Mesenchymal stem cell (in vitro differentiated cells and primary cell): ENCODE data around the gene PXMP4.

Source experiments
- DNase-seq: peaks from one replicate; pipeline ENCODE4 v3.0.0-alpha.2; 2013
- H2AFZ ChIP-seq: one replicate; pipeline ENCODE4 v1.6.1; 2013; ENCODE audit warnings: low read depth, mild to moderate bottlenecking, control low read depth, inconsistent platforms, low read length, moderate library complexity
- H2AK5ac ChIP-seq: 2 replicates; pipeline ENCODE4 v1.6.1; 2013; ENCODE audit warnings: low read length, moderate library complexity, mild to moderate bottlenecking, inconsistent platforms; ENCODE audit not compliant: severe bottlenecking
- H2BK120ac ChIP-seq: one replicate; pipeline ENCODE4 v1.6.1; 2013; ENCODE audit warnings: low read depth, mild to moderate bottlenecking, inconsistent platforms, low read length, moderate library complexity
- H2BK12ac ChIP-seq, 2 experiments: one replicate each; pipeline ENCODE4 v1.6.1; 2013; ENCODE audit warnings: inconsistent platforms in 2 of 2, low read length in 2 of 2, mild to moderate bottlenecking in 2 of 2, moderate library complexity in 2 of 2, control low read depth in 1 of 2
- H2BK15ac ChIP-seq: one replicate; pipeline ENCODE4 v1.6.1; 2013; ENCODE audit warnings: mild to moderate bottlenecking, low read depth, inconsistent platforms; ENCODE audit not compliant: poor library complexity, severe bottlenecking
- H2BK5ac ChIP-seq: 2 replicates; pipeline ENCODE4 v1.6.1; 2013; ENCODE audit warnings: low read depth, mild to moderate bottlenecking, low read length, control low read depth, inconsistent platforms; ENCODE audit not compliant: poor library complexity, severe bottlenecking
- H3K14ac ChIP-seq, 2 experiments: one replicate each; pipeline ENCODE4 v1.6.1; 2013; ENCODE audit warnings: inconsistent platforms in 2 of 2, low read length in 2 of 2, control low read depth in 1 of 2, mild to moderate bottlenecking in 1 of 2, moderate library complexity in 1 of 2
- H3K18ac ChIP-seq, 2 experiments: one replicate each; pipeline ENCODE4 v1.6.1; 2013; ENCODE audit warnings: inconsistent platforms in 2 of 2, low read length in 2 of 2, control low read depth in 1 of 2, low read depth in 1 of 2, mild to moderate bottlenecking in 1 of 2
- H3K23ac ChIP-seq, 2 experiments: one replicate each; pipeline ENCODE4 v1.6.1; 2013; ENCODE audit warnings: inconsistent platforms in 2 of 2, low read length in 2 of 2, mild to moderate bottlenecking in 2 of 2, moderate library complexity in 2 of 2, control low read depth in 1 of 2
- H3K27ac ChIP-seq: 2 replicates; pipeline ENCODE4 v1.5.1; 2013; ENCODE audit warnings: mild to moderate bottlenecking, moderate library complexity, low read length, control low read depth, inconsistent platforms; ENCODE audit not compliant: poor library complexity, severe bottlenecking
- H3K27me3 ChIP-seq, 2 experiments: 2 replicates each; pipeline versions ENCODE4 v1.6.1 to v1.7.0; 2013; ENCODE audit warnings: low read length in 2 of 2, mild to moderate bottlenecking in 2 of 2, moderate library complexity in 2 of 2, control low read depth in 1 of 2, inconsistent platforms in 1 of 2; ENCODE audit not compliant: control insufficient read depth in 1 of 2, insufficient read depth in 1 of 2
- H3K36me3 ChIP-seq, 2 experiments: 2 replicates each; pipeline versions ENCODE4 v1.6.1 to v1.7.0; 2013; ENCODE audit warnings: low read length in 2 of 2, control low read depth in 1 of 2, inconsistent platforms in 1 of 2, low read depth in 1 of 2, mild to moderate bottlenecking in 1 of 2; ENCODE audit not compliant: insufficient read depth in 2 of 2, control insufficient read depth in 1 of 2
- H3K4ac ChIP-seq, 2 experiments: one replicate each; pipeline ENCODE4 v1.6.1; 2013; ENCODE audit warnings: inconsistent platforms in 2 of 2, low read length in 2 of 2, mild to moderate bottlenecking in 2 of 2, moderate library complexity in 2 of 2, control low read depth in 1 of 2, low read depth in 1 of 2
- H3K4me1 ChIP-seq: 2 replicates; pipeline ENCODE4 v1.6.1; 2013; ENCODE audit warnings: low read depth, low read length, control low read depth; ENCODE audit not compliant: control insufficient read depth, insufficient read depth
- H3K4me2 ChIP-seq: 2 replicates; pipeline ENCODE4 v1.6.1; 2013; ENCODE audit warnings: low read length, mild to moderate bottlenecking, inconsistent platforms; ENCODE audit not compliant: poor library complexity, severe bottlenecking
- H3K4me3 ChIP-seq, 2 experiments: 2 replicates each; pipeline versions ENCODE4 v1.5.1 to v1.7.0; 2013; ENCODE audit warnings: low read length in 2 of 2, mild to moderate bottlenecking in 2 of 2, control low read depth in 1 of 2, low read depth in 1 of 2; ENCODE audit not compliant: insufficient read depth in 1 of 2
- H3K79me1 ChIP-seq: replicated peaks from 2 replicates; pipeline ENCODE4 v1.6.1; 2013; ENCODE audit warnings: mild to moderate bottlenecking, control low read depth, low read length, inconsistent platforms; ENCODE audit not compliant: poor library complexity, severe bottlenecking
- H3K9ac ChIP-seq: 2 replicates; pipeline ENCODE4 v1.7.0; 2013; ENCODE audit warnings: mild to moderate bottlenecking, low read length, moderate library complexity
- H3K9me3 ChIP-seq: 2 replicates; pipeline ENCODE4 v1.7.0; 2013; ENCODE audit warnings: mild to moderate bottlenecking, low read length; ENCODE audit not compliant: control insufficient read depth
- H4K8ac ChIP-seq: one replicate; pipeline ENCODE4 v1.6.1; 2013; ENCODE audit warnings: inconsistent platforms, mild to moderate bottlenecking, low read length, moderate library complexity
- H4K91ac ChIP-seq: one replicate; pipeline ENCODE4 v1.6.1; 2013; ENCODE audit warnings: mild to moderate bottlenecking, low read length, inconsistent platforms
- WGBS: methylation state at CpG from one replicate; pipeline ENCODE4 v1.1.7; 2013; ENCODE audit warnings: mixed read lengths; 5-methylcytosine and 5-hydroxymethylcytosine counted together

The PXMP4 gene

DNA sequence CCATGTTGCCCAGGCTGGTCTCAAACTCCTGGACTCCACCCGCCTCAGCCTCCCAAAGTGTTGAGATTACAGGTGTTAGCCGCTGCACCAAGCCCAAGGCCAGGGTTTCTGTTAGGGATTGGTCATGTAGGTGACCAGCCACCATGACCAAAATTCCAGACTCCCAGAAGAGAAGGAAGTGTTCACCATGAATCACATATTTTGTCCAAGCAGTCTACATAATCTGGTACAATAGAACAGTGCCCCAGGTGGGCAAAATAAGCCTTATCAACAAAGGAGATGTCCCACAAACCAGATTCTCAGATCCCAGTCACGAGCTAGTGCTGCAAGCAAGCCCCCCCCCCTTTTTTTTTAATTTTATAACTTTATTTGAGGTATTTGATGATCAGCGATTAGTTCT lies 31.7 kb upstream of the PXMP4 start:
- Histone ChIP-seq H3K27me3 (no peaks in the 10 kb centered on the region), H3K4me2 (no peak overlapping the region), H3K14ac (no peak overlapping the region), H3K36me3 (peaks cover 22 to 47% of the 10 kb centered on the region in 2 experiments), H2BK5ac (no peak overlapping the region), H3K4me3 (no peak overlapping the region), H2AK5ac (no peak overlapping the region), H4K8ac (no peak overlapping the region), H3K9ac (no peak overlapping the region), H2BK12ac (no peak overlapping the region), H3K18ac (no peak overlapping the region), H3K9me3 (no peaks in the 10 kb centered on the region), H2BK15ac (no peak overlapping the region), H3K79me1 (peaks cover under 1% of the 10 kb centered on the region), H2AFZ (no peak overlapping the region), H3K23ac (no peak overlapping the region), H4K91ac (no peak overlapping the region), H3K4me1 (peaks cover 2% of the 10 kb centered on the region), H3K4ac (no peak overlapping the region), H2BK120ac (no peak overlapping the region), H3K27ac (no peak overlapping the region)
- DNase-seq: no peak
- WGBS: 100% methylated on average over 2 of the region's 4 CpGs

DNA sequence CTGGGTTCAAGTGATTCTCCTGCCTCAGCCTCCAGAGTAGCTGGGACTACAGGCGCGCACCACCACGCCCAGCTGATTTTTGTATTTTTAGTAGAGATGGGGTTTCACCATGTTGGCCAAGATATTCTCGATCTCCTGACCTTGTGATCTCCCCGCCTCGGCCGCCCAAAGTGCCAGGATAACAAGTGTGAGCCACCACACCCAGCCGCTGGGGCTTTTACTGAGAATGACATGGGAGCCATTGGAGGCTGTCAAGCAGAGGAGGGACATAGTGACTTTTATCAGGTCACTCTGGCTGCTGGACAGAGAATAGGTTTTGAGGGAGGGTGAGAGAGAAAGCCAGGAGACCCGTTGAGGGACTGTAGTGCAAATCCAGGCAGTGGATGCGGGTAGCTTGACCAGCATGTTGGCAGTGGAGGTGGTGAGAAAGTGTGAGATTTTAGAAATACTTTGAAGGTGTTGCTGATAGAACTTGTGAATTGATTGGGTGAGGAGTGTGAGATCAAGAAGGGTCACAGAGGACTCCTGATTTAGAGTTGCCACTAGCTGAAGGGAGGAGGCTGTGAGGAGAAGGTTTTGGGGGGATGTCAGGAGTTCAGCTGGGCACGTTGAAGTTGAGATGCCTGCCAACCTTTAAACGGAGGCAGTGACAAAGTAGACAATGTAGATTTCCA lies 26.4 kb upstream of the PXMP4 start:
- no peak overlapping the region for H2BK120ac ChIP-seq
- no peak for DNase-seq
- H2BK12ac ChIP-seq: no peak overlapping the region
- no peak overlapping the region for H2AFZ ChIP-seq
- no peak overlapping the region for H2BK15ac ChIP-seq
- no peak overlapping the region for H2AK5ac ChIP-seq
- peak overlapping the region; percentile 39 for H4K91ac ChIP-seq
- H3K4me3 ChIP-seq: no peak overlapping the region
- no peak overlapping the region for H3K18ac ChIP-seq
- peak overlapping the region; percentile 22 for H3K4me2 ChIP-seq
- H3K36me3 ChIP-seq: peaks cover 13 to 26% of the 10 kb centered on the region in 2 experiments
- peaks cover 12% of the 10 kb centered on the region for H3K4me1 ChIP-seq
- no peak overlapping the region for H3K27ac ChIP-seq
- H3K27me3 ChIP-seq: no peaks in the 10 kb centered on the region
- no peaks in the 10 kb centered on the region for H3K9me3 ChIP-seq
- no peak overlapping the region for H3K23ac ChIP-seq
- 97% methylated on average over 12 of the region's 12 CpGs for WGBS
- peaks cover 7% of the 10 kb centered on the region for H3K79me1 ChIP-seq
- H4K8ac ChIP-seq: no peak overlapping the region
- no peak overlapping the region for H3K4ac ChIP-seq
- no peak overlapping the region for H2BK5ac ChIP-seq
- no peak overlapping the region for H3K9ac ChIP-seq
- H3K14ac ChIP-seq: no peak overlapping the region

DNA sequence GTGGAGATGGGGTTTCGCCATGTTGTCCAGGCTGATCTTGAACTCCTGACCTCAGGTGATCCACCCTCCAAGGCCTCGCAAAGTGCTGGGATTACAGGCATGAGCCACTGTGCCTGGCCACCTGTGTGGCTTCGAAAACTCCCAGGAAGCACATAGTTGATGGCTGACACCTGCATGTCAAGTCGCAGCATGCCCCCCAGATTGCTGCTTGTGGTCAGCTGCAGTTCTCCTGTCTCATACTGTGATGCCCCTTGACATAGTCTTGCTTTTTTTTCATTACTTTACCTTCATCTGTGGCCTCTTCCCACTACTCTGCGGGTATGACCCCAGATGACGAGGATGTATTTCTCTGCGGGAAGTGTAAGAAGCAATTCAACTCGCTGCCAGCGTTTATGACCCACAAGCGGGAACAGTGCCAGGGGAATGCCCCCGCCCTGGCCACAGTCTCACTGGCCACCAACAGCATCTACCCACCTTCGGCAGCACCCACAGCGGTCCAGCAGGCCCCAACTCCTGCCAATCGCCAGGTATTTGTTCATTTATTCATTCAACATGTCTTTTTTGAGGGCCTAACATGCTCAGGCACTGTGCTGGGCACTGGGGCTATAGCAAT lies 24.8 kb upstream of the PXMP4 start:
- WGBS: 97% methylated on average over 14 of the region's 14 CpGs
- Histone ChIP-seq H4K8ac (no peak overlapping the region), H2BK12ac (no peak overlapping the region), H4K91ac (peak overlapping the region; percentile 39), H3K9ac (no peak overlapping the region), H2BK5ac (no peak overlapping the region), H3K4me2 (no peak overlapping the region), H3K4me1 (peaks cover 12% of the 10 kb centered on the region), H3K27me3 (no peaks in the 10 kb centered on the region), H3K36me3 (peaks cover 14 to 20% of the 10 kb centered on the region in 2 experiments), H2BK120ac (no peak overlapping the region), H3K14ac (no peak overlapping the region), H3K27ac (no peak overlapping the region), H3K79me1 (peaks cover 10% of the 10 kb centered on the region), H2AFZ (no peak overlapping the region), H3K23ac (no peak overlapping the region), H3K4ac (no peak overlapping the region), H3K18ac (no peak overlapping the region), H2BK15ac (no peak overlapping the region), H3K4me3 (no peak overlapping the region), H3K9me3 (no peaks in the 10 kb centered on the region), H2AK5ac (no peak overlapping the region)
- no peak for DNase-seq

DNA sequence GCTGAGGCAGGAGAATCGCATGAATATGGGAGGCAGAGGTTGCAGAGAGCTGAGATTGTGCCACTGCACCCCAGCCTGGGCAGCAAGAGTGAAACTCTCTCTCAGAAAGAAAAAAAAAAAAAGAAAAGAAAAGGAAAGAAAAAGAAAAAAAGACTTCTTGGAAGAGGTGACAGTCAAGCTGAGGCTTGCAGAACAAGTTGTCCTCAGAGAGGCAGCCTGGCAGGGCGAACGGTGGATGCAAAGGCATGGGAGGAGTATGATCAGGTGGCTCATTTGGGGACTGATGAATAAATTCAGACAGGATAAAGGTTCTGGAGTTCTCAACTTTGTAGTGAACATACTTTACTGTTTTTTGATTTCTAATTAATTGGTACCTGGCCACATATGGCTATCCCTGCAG lies 24.1 kb upstream of the PXMP4 start:
- WGBS: 95% methylated on average over 3 of the region's 3 CpGs
- no peaks in the 10 kb centered on the region for H3K27me3 ChIP-seq
- no peak overlapping the region for H2BK12ac ChIP-seq
- H3K9ac ChIP-seq: no peak overlapping the region
- no peak overlapping the region for H3K23ac ChIP-seq
- no peak overlapping the region for H2BK5ac ChIP-seq
- no peak for DNase-seq
- no peak overlapping the region for H3K14ac ChIP-seq
- peaks cover 11% of the 10 kb centered on the region for H3K79me1 ChIP-seq
- H4K8ac ChIP-seq: no peak overlapping the region
- H3K18ac ChIP-seq: no peak overlapping the region
- no peak overlapping the region for H3K4me2 ChIP-seq
- H2AFZ ChIP-seq: no peak overlapping the region
- no peak overlapping the region for H3K4ac ChIP-seq
- H3K4me1 ChIP-seq: peaks cover 12% of the 10 kb centered on the region
- no peak overlapping the region for H3K4me3 ChIP-seq
- no peak overlapping the region for H4K91ac ChIP-seq
- H2AK5ac ChIP-seq: no peak overlapping the region
- H3K9me3 ChIP-seq: no peaks in the 10 kb centered on the region
- no peak overlapping the region for H2BK120ac ChIP-seq
- H3K27ac ChIP-seq: no peak overlapping the region
- peaks cover 14 to 20% of the 10 kb centered on the region in 2 experiments for H3K36me3 ChIP-seq
- H2BK15ac ChIP-seq: no peak overlapping the region
